ENCODE results near the gene TMEM45B. TPM values are rescaled to one million over a fixed set of nuclear protein-coding genes. Genes with fewer than 3 reads are reported as not detected.
A peak's percentile ranks its signal among the peaks of the same experiment; 100 is the strongest.
"Not testable (repeated sequence)": the region's sequence is repeated elsewhere in the genome, so short reads cannot be mapped to it uniquely, and the experiment has no call there.

The TMEM45B gene
- total RNA-seq, 6 donors from 2014 or later = 9.4 to 38.7 (median 13.9) TPM

GRCh38 chr11:129814244-129815014 lies 1.2 kb upstream of the TMEM45B start:
- Histone ChIP-seq H3K36me3 (no peaks in the 10 kb centered on the region), H3K27ac (no peak overlapping the region), H3K4me1 (peaks cover 0 to 5% (median 0%) of the 10 kb centered on the region in 4 donors), H3K4me3 (no peak overlapping the region), H3K9me3 (no peaks in the 10 kb centered on the region), H3K27me3 (peaks cover 0 to 8% (median 0%) of the 10 kb centered on the region in 4 donors)
- DNase-seq (no peak), ATAC-seq (ENCODE audit: low FRiP score in 2 of 2) (no peak)
- 81 to 84% methylated on average over 24 of the region's 24 CpGs for WGBS, 2 donors
- TF ChIP-seq EP300 (IDR thresholded peaks at IDR 0.05) (no peak), POLR2A (IDR thresholded peaks at IDR 0.05) (peak in 1 of 4 donors; percentile 10)

- Histone ChIP-seq H3K36me3 (no peaks in the 10 kb centered on the region), H3K9me3 (no peaks in the 10 kb centered on the region), H3K4me3 (no peak overlapping the region), H3K27ac (no peak overlapping the region), H3K27me3 (peaks cover 0 to 8% (median 0%) of the 10 kb centered on the region in 4 donors), H3K4me1 (peaks cover 0 to 5% (median 0%) of the 10 kb centered on the region in 4 donors)
- ATAC-seq (ENCODE audit: low FRiP score in 2 of 2) (no peak), DNase-seq (no peak)
- WGBS, 2 donors = 59 to 80% methylated on average over 1 of the region's 1 CpG
- TF ChIP-seq POLR2A (IDR thresholded peaks at IDR 0.05) = no peak
- TF ChIP-seq POLR2AphosphoS5 (IDR thresholded peaks at IDR 0.05) = no peak
- TF ChIP-seq EP300 (IDR thresholded peaks at IDR 0.05) = no peak
- no peak for TF ChIP-seq CTCF (IDR thresholded peaks at IDR 0.05)
Measured at GRCh38 chr11:129817534-129818051, 1.9 kb downstream of the TMEM45B start.

GRCh38 chr11:129818236-129818635 lies 2.6 kb downstream of the TMEM45B start:
- ATAC-seq (ENCODE audit: low FRiP score in 2 of 2); DNase-seq; H3K27me3 ChIP-seq; H3K9me3 ChIP-seq; H3K27ac ChIP-seq; H3K4me3 ChIP-seq; H3K36me3 ChIP-seq; H3K4me1 ChIP-seq: not testable (repeated sequence)
- 83 to 86% methylated on average over 3 of the region's 3 CpGs for WGBS, 2 donors

GRCh38 chr11:129819237-129819636 lies 3.6 kb downstream of the TMEM45B start:
- H3K27me3 ChIP-seq = peaks cover 0 to 8% (median 0%) of the 10 kb centered on the region in 4 donors

GRCh38 chr11:129820228-129820627 lies 4.6 kb downstream of the TMEM45B start:
- not testable (repeated sequence) for H3K4me1 ChIP-seq; H3K4me3 ChIP-seq; ATAC-seq (ENCODE audit: low FRiP score in 2 of 2); H3K36me3 ChIP-seq; H3K27ac ChIP-seq; H3K9me3 ChIP-seq; H3K27me3 ChIP-seq; DNase-seq
- WGBS, 2 donors = 95% methylated on average over 6 of the region's 6 CpGs

More at GRCh38 chr11:129819237-129819636, 3.6 kb downstream of the TMEM45B start:
- Histone ChIP-seq H3K9me3 (no peaks in the 10 kb centered on the region), H3K36me3 (no peaks in the 10 kb centered on the region), H3K27ac (no peak overlapping the region), H3K4me3 (no peak overlapping the region), H3K4me1 (peaks cover 0 to 5% (median 0%) of the 10 kb centered on the region in 4 donors)
- DNase-seq (no peak), ATAC-seq (ENCODE audit: low FRiP score in 2 of 2) (no peak)
- TF ChIP-seq POLR2AphosphoS5 (IDR thresholded peaks at IDR 0.05) = no peak
- no peak for TF ChIP-seq POLR2A (IDR thresholded peaks at IDR 0.05)
- no peak for TF ChIP-seq CTCF (IDR thresholded peaks at IDR 0.05)
- no peak for TF ChIP-seq EP300 (IDR thresholded peaks at IDR 0.05)
- WGBS, 2 donors = 79 to 86% methylated on average over 9 of the region's 9 CpGs

- not testable (repeated sequence) for H3K36me3 ChIP-seq; H3K27me3 ChIP-seq; H3K9me3 ChIP-seq; H3K27ac ChIP-seq; H3K4me3 ChIP-seq; DNase-seq; H3K4me1 ChIP-seq; ATAC-seq (ENCODE audit: low FRiP score in 2 of 2)
- 86 to 93% methylated on average over 4 of the region's 4 CpGs for WGBS, 2 donors
Measured at GRCh38 chr11:129823281-129823680, 7.6 kb downstream of the TMEM45B start.

GRCh38 chr11:129823799-129824198 lies 8.2 kb downstream of the TMEM45B start:
- not testable (repeated sequence) for H3K4me1 ChIP-seq; H3K27me3 ChIP-seq; DNase-seq; H3K4me3 ChIP-seq; H3K9me3 ChIP-seq; H3K36me3 ChIP-seq; H3K27ac ChIP-seq; ATAC-seq (ENCODE audit: low FRiP score in 2 of 2)
- WGBS, 2 donors = 66 to 87% methylated on average over 3 of the region's 3 CpGs

Data from upper lobe of left lung (tissue), 6 donors.